Endothelial cell of umbilical vein (primary cell): ENCODE data around the gene TBC1D10B.

Experiments
- GATA2 ChIP-seq: IDR thresholded peaks from 2 replicates; pipeline ENCODE4 v1.7.0; 2011; ENCODE audit warnings: low read depth, mild to moderate bottlenecking, moderate library complexity, mixed read lengths, low read length; ENCODE audit not compliant: insufficient read length, insufficient read depth
- MYC ChIP-seq: IDR thresholded peaks from one replicate; pipeline ENCODE4 v1.6.1; 2011; ENCODE audit warnings: mild to moderate bottlenecking, low read depth, low read length
- POLR2A ChIP-seq: IDR thresholded peaks from 2 replicates; pipeline ENCODE4 v1.6.1; 2012; ENCODE audit warnings: low read depth, mild to moderate bottlenecking, control low read depth, low read length
- POLR2AphosphoS5 ChIP-seq: IDR thresholded peaks from 2 replicates; pipeline ENCODE4 v1.6.1; 2012; ENCODE audit warnings: low read depth, mild to moderate bottlenecking, control low read depth, low read length, moderate library complexity; ENCODE audit not compliant: insufficient read depth
- TF ChIP-seq, protein P1 (sequence below), 2 donors: IDR thresholded peaks; 1 replicate in 1 of 2; 2 replicates in 1 of 2; pipeline ENCODE4 v1.5.1; 2011; ENCODE audit warnings: low read length in 2 of 2, mild to moderate bottlenecking in 2 of 2, moderate library complexity in 2 of 2, control low read depth in 1 of 2, inconsistent platforms in 1 of 2, low read depth in 1 of 2; ENCODE audit not compliant: insufficient read depth in 1 of 2; ENCODE audit errors: extremely low read depth in 1 of 2

DNA sequence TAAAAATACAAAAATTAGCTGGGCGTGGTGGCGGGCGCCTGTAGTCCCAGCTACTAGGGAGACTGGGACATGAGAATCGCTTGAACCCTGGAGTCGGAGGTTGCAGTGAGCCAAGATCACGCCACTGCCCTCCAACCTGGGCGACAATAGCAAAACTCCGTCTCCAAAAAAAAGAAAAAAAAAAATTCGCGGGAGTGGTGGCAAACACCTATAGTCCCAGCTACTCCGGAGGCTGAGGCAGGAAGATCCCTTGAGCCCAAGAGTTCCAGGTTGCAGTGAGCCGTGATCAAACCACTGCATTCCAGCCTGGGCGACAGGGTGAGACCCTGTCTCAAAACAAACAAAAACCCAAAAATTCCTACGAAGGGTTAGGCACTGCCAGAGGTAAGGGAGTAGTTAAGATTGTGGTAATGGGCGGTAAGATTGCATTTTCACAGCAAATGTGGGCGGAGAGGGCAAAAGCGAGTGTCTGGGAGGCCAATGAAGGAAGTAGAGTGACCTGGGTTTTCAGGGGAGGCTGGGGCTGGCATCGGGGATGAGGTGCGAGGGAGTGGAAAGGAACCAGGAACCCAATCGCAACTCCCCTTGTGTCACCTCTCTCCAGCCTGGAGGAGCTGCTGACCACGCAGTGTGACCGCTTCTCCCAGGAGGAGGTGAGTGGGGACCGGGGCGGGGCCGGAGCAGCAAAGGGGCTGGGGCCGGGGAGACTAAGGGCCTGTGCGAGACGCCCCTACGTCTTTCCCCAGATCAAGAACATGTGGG is 6.9 kb upstream of the TBC1D10B start:
- no peak for TF ChIP-seq POLR2A
- TF ChIP-seq POLR2AphosphoS5, result no peak
- TF ChIP-seq, protein P1, sequence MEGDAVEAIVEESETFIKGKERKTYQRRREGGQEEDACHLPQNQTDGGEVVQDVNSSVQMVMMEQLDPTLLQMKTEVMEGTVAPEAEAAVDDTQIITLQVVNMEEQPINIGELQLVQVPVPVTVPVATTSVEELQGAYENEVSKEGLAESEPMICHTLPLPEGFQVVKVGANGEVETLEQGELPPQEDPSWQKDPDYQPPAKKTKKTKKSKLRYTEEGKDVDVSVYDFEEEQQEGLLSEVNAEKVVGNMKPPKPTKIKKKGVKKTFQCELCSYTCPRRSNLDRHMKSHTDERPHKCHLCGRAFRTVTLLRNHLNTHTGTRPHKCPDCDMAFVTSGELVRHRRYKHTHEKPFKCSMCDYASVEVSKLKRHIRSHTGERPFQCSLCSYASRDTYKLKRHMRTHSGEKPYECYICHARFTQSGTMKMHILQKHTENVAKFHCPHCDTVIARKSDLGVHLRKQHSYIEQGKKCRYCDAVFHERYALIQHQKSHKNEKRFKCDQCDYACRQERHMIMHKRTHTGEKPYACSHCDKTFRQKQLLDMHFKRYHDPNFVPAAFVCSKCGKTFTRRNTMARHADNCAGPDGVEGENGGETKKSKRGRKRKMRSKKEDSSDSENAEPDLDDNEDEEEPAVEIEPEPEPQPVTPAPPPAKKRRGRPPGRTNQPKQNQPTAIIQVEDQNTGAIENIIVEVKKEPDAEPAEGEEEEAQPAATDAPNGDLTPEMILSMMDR (IDR thresholded peaks at IDR 0.05; ENCODE audit: extremely low read depth in 1 of 2, insufficient read depth in 1 of 2, low read depth in 1 of 2, low read length in 2 of 2), result no peak
- no peak for TF ChIP-seq GATA2
- no peak for TF ChIP-seq MYC
